ENCODE results near the gene SUSD2. TPM values are rescaled to one million over a fixed set of nuclear protein-coding genes. Genes with fewer than 3 reads are reported as not detected.

SUSD2 gene
- total and polyA plus RNA-seq, 9 of the 15 experiments (the other 6 are each of a cell fraction or from before 2014, with no cell fraction given) = 0.01 to 0.16 (median 0.04) TPM; not detected in 4

DNA sequence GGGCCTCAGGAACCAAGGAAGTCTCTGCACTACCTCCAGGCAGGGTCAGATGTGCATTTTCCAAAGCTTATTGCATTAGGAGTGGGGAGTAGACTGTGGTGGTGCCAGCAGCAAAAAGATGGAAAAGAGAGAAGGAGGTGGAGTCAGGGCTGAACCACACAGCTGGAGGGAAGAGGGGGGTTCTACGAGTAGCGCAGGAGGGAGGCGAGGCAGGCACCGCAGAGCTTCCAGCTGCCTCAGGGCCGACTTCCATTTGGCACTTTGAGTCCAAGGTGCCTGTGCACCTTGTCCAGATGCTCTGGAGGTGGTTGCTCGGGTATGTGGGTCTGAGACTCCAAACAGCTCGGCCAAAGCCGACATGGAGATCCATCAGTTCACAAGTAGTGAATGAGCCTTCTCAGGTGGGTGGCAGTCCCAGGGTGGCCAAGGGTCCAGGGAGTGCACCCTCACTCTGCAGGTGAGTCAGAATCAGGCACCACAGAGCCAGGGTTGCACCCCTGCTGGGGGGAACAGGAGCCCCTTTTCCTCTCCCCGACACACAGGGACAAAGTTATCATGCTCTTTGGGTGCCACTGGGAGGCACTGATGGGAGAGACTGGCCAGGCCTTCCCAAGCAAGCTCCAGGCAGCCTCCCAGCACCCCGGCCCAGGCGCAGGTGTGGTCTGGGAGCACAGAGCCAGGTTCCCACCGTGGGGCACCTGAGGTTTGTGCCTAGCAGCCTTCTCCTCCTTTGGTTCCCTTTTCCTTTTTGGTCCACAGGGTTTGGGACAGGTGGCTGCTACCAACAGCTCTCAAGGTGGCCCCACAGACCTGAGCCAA, 33.4 kb downstream of the SUSD2 start:
- Histone ChIP-seq H3K27me3 (ENCODE audit: control insufficient read depth in 2 of 2, insufficient read depth in 2 of 2, low read length in 2 of 2) (peaks cover 0 to 4% of the 10 kb centered on the region in 2 experiments; a peak in 2 of 5 replicates), H3K9me1 (ENCODE audit: control insufficient read depth, insufficient read depth, low read length) (no peaks in the 10 kb centered on the region), H2AFZ (ENCODE audit: low read depth, low read length) (0 out of 2 replicates have a peak overlapping the region, but pooled peaks have one; percentile 14), H3K36me3 (ENCODE audit: control insufficient read depth, insufficient read depth, low read length) (no peaks in the 10 kb centered on the region), H3K9ac (ENCODE audit: insufficient read depth in 1 of 2, low read depth in 2 of 2, low read length in 2 of 2) (peak overlapping the region in 1 of 2 experiments; percentile 17; a peak in 1 of 4 replicates), H3K27ac (ENCODE audit: extremely low read depth, low read depth, low read length) (no peak overlapping the region), H3K4me3 (no peak overlapping the region), H3K9me3 (replicated peaks; ENCODE audit: control insufficient read depth, insufficient read depth, low read depth, low read length) (no peaks in the 10 kb centered on the region), H3K4me1 (replicated peaks in 1 of 2; ENCODE audit: control insufficient read depth in 2 of 2, insufficient read depth in 2 of 2, low read length in 2 of 2) (no peaks in the 10 kb centered on the region; a peak in 1 of 5 replicates), H3K79me2 (ENCODE audit: control insufficient read depth, insufficient read depth, low read length) (no peaks in the 10 kb centered on the region), H3K4me2 (ENCODE audit: insufficient read depth, low read length) (no peak overlapping the region), H4K20me1 (replicated peaks; ENCODE audit: control insufficient read depth, insufficient read depth, low read length) (no peaks in the 10 kb centered on the region)
- no peak for DNase-seq (ENCODE audit: extremely low read depth in 1 of 4, low spot score in 3 of 4)
- no peak for ATAC-seq
- WGBS (ENCODE audit: insufficient coverage, low coverage, missing lambda C conversion rate) = 23% methylated on average over 9 of the region's 12 CpGs
- no TSS peak for BruUV-seq (replicated peaks)
- ChIA-PET POLR2A (no interaction called here), CTCF (ENCODE audit: low intra/inter-chr PET ratio) (no interaction called here)
- intact Hi-C loops (cut with micrococcal nuclease) = no loop called here
- no peak for FAIRE-seq
- TF ChIP-seq PRDM10 (IDR thresholded peaks at IDR 0.05; ENCODE audit: partially characterized antibody) (peak; percentile 90), CC2D1A (IDR thresholded peaks at IDR 0.05) (no peak), HDAC2 (IDR thresholded peaks at IDR 0.05) (no peak), SMAD2 (IDR thresholded peaks at IDR 0.05; ENCODE audit: low read depth, low read length) (no peak), NRF1 (conservative IDR thresholded peaks at IDR 0.05 in 1 of 2, IDR thresholded peaks at IDR 0.05 in 1 of 2) (no peak)
- in situ Hi-C loops (cut with MboI) = no loop called here
